DMS153 treated with DMSO at 0.1 percent for 48 hours (cell line): ENCODE data around the gene PHF11.
"Not testable (repeated sequence)": the region's sequence is repeated elsewhere in the genome, so short reads cannot be mapped to it uniquely, and the experiment has no call there.

ENCODE experiments used
- DNase-seq: peaks from one replicate; lab custom pipeline; 2025; ENCODE audit not compliant: unreplicated experiment; lab: John Stamatoyannopoulos, UW

PHF11 gene

DNA sequence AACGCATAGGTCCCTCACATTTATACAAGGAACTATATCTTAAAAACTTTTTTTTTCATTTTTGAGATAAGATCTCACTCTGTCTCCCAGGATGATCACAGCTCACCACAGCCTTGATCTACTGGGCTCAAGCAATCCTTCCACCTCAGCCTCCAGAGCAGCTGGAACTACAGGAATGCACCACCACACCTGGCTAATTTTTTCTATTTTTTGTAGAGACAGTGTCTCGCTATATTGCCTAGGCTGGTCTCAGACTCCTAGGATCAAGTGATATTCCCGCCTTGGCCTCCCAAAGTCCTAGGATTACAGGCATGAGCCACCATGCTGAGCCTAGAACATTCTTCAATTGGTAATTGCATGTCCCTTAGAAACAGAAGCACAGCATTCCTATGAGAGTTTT is 47.9 kb downstream of the PHF11 start:
- DNase-seq = no peak

DNA sequence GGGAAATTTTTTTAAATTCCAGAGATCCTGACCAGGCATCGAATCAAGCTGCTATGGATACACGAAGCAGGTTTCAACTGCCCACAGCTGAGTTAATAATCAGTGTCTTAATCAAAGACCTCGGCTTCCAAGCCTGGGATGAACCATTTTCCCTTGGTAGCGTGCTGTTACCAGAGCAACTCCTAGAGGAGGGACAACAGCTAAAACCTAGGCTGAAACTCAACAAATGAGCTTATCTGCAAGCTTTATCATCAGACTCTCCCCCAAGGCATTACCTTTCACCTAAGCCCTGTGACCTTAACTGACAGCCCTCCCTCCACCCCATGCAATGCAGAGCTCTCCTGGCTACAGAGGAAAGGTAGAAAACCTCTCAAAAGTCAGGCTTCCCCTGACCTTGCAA is 49.9 kb downstream of the PHF11 start:
- DNase-seq = no peak

DNA sequence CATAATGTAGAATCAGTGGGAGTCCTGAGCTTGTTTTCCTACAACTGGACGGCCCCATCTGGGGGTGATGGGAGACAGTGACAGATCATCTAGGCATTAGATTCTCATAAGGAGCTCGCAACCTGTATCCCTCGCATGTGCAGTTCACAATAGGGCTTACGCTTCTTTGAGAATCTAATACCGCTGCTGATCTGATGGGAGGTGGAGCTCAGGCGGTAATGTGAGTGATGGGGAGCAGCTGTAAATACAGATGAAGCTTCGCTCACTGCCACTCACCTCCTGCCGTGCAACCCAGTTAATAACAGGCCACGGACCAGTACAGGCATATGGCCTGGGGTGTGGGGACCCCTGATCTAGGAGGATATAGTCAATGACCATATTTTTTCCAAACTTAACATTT is 50.8 kb downstream of the PHF11 start:
- DNase-seq = no peak

DNA sequence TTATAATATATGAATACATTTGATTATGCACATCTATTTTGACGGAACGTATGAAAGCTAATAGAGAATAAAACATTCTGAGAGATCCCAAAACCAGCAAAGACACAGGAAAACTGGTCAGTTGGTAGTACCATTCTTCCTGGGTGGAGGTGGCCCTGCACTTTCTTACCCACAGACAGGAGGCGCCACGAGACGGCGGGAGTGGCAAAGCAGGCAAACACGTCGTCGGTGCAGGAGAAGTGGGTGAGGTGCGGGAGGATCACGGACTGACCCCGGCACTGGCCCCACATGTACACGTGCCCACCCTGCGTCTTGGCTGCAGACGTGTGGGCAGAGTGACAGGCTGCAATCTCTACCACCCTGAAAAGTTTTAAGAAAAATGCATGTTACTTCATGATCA is 53.5 kb downstream of the PHF11 start:
- DNase-seq = no peak

DNA sequence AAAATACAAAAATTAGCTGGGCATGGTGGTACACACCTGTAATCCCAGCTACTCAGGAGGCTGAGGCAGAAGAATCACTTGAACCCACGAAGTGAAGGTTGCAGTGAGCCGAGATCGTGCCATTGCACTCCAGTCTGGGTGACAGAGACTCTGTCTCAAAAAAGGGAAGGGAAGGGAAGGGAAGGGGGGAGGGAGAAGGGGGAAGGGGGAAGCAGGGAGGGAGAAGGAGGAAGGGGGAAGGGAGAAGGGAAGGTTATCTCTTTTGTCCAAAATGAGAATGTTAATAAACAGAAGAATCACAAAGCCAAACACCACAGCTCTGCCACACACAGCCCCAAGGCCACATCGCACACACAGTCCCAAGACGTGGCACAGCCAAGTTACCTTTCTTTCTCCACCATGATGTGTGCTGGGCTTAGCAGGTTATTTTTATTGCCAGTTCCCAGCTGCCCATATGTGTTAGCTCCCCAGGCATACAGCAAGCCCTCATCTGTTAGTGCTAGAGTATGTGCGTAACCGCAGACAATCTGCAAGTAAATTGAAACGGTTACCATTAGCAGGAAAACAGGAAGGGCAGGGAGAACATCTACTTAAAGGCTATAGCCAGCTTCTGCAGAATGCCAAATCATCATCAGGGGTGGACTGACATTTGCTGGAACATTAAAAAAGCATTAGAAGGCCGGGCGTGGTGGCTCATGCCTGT is 55.3 kb downstream of the PHF11 start:
- DNase-seq = no peak

DNA sequence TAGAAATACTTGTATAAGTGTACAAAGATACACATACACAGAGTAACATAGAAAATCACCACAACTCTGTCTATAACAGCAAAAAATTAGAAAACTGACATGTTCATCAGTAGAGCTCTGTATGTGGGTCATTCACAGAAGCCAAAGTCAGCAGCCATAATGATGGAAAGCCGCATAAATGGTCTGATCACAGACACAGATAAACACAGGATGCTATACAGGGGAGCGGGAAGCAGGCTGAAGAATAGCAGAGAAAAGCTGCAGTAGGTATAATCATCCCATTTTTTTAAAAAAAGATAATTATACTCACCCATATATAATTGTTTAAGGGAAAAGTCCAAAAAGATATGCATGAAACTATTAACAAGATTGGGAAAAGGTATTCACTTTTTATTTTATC is 58.1 kb downstream of the PHF11 start:
- no peak for DNase-seq

DNA sequence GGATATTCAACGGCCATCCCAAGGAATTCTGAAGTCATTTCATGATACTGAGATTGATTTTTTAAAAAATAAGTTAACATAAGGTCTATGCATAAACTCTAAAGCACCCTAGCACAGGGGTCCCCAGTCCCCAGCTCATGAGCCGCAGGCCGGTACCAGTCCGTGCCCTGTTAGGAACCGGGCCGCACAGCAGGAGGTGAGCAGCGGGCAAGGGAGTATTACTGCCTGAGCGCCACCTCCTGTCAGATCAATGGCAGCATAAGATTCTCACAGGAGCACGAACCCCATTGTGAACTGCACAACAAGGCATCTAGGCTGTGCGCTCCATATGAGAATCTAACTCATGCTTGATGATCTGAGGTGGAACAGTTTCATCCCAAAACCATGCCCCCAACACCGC is 58.6 kb downstream of the PHF11 start:
- no peak for DNase-seq

DNA sequence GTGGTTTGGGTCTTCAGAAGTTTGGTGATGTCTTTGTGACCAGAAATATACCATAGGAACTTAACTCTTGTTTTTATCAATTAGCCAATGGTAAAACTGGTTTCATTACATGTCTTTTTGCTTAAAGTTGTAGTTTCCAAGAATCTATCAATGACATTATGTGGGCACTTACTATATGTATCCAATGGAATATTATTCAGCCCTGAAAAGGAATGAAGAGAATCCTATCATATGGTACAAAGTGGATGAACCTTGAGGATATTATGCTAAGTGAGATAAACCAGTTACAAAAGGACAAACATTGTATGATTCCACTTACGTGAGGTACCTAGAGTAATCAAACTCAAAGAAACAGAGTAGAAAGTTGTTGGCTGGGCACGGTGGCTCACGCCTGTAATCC is 63.3 kb downstream of the PHF11 start:
- no peak for DNase-seq

DNA sequence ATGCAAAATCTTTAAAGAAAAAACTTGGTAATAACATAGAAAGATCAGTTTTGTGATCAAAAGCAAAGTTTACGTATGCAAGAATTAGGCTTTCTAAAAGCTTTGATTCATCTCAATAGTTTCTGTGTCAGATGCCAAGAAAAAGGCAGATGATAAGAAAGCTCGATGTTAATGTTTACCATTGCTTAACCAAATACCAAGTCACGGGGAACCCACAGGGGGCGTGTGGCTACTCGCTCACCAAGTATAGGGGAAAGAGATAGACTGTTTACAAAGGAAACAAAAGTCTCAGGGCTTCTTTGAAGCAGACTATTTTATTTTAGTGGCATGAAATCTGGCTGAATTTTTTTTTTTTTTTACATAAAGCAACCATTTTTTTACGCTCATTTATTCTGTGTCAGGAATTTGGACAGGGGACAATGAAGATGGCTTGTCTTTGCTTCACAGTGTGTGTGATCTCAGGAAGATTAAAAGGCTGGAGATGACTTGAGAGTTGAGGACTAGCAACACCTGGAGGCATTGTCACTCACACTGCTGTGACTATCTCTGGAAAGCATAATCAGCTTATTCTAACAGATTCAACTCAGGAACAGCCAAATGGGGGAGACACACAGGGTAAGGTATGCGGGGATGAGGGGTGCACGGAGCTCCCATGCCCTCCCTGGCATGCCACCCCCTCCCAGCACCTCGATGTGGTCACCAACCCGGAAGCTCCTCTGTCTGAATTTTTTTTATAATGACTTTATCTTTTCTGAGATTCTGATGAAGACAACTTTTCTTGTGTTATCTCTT is 64.7 kb downstream of the PHF11 start:
- DNase-seq = no peak

DNA sequence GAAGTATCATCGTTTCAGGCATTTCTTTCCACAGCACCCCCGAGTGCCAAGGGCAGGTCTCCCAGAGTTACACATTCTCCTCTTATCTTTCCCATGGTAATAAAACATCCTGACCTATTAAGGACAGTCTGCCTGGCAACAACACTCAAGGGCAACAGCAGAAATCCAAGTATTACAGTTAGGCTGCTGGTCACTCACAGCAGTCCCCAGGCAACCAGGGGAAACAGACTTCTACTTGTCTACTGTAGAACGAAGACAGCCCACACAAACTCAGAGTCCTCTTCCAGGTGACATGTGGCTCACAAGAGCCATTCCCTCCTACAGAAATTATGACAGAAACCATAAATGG is 65.3 kb downstream of the PHF11 start:
- no peak for DNase-seq

DNA sequence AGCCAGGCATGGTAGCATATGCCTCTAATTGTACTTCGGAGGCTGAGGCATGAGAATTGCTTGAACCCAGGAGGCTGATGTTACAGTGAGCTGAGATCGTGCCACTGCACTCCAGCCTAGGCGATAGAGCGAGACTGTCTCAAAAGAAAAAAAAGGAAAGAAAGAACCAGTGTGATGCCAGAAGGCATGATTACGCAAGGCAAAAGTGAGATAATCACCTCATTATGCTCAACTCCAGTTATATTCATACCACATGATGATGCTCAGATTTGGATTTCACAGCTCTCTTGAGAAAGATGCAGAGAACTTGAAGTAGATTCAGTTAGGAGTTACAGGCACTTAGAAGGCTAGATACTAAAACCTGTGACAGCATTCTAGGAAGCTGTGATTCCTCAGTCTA is 67.8 kb downstream of the PHF11 start:
- DNase-seq = no peak

DNA sequence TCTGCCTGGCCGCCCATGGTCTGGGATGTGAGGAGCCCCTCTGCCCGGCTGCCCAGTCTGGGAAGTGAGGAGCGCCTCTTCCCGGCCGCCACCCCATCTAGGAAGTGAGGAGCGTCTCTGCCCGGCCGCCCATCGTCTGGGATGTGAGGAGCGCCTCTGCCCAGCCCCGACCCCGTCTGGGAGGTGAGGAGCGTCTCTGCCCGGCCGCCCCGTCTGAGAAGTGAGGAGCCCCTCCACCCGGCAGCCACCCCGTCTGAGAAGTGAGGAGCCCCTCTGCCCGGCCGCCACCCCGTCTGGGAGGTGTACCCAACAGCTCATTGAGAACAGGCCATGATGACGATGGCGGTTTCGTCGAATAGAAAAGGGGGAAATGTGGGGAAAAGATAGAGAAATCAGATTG is 69.7 kb downstream of the PHF11 start:
- not testable (repeated sequence) for DNase-seq

DNA sequence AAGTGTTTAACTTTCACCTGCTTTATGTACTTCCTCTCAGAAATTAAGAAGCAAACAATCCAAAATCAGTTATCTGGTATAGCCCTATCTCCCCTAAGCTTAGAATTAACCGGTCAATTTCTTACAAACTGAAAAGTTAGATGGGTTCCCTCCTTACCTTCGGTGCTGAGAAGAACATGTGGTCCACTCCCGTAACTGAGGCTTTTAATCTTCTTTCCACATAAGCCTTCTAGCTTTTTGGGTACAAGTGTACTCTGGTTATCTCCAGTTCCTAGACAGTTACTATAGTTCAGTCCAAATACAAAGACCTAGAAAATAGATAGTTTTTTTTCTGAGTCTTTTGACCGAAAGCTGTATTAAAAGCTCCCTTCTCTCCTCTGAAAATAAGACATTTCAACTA is 70.7 kb downstream of the PHF11 start:
- DNase-seq = no peak

DNA sequence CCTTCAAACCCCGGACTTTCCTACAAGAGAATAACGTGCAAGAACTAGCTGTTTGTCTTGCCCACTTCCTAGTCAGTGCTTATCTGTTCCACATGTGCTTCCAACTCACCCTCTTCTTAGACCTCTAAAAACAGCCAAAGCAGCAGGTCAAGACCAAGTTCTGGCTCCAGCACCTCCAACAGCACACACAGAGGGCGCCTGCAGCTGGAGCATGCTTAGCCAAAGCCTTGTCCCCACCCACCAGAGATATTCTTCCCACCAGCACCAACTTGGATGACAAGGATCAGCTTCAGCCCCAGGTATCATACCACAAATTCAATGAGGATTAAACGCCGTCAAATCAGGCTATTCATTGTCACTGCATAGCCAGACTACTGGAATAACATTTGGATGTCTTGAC is 71.7 kb downstream of the PHF11 start:
- DNase-seq = no peak

DNA sequence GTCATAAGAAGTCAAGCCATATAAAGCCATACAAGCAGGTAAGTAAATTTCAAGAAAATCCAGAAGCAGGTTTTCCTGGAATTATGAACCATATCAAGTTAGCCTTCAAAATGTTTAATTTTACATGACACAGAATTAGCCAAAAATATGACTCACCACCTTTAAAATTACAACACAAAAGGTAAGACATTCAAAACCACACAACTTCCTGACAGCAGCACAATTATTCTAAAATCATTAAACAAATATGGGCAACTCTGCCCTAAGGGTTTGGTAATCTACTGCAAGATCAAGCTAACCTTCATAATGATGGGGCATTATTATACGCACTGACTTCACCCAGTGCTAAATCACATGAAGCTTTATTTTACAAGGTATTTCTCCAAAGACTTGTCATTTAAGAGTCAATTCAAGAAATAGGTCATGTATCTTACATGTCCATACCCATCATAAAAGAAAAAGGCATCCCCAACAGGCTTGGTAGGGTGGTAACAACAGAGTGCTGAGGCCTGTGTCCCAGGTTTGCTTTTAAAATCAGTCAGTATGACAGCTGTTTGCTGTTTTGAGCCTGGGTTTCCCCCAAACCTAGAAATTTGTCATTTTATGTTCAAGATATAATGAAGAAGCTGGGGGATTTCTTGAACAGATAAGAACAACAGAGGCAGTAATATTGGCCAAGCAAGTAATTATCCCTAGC is 74.4 kb downstream of the PHF11 start:
- DNase-seq = no peak

DNA sequence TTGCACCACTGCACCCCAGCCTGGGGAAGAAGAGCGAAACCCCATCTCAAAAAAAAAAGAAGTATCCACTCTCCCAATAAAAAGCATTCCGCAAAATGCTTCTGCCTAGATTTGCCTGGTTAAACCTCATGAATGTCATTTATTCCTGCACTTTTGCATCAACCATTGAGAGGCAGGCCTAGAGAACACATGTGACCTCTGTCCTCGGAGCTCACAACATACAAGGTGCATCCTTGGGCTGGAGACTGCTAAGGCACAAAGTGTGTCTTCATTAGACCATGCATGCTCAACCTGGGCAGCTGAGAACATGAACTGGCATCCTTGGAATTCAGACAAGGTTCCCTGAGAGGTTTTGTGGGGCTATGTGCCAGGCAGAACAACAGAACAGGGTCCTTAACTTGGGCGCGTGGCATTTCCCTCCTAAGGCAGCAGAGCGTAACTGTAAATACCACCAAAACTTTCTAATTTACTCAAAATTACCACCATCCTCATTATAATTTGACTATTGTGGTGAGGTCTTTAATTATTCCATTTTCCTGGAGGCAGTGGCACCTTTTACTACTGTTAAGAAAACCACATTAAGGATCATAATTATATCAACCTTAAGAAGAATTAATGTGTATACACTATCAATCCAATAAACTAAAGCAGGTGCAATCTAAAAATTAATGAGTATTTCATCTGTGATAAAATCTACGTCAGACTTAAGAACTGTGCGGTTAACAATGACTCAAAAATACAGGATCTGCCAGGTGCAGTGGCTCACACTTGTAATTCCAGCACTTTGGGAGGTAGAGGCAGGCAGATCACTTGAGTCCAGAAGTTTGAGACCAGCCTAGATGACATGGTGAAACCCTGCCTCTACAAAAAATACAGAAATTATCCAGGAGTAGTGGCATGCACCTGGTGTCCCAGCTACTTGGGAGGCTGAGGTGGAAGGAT is 75.8 kb downstream of the PHF11 start:
- DNase-seq = no peak
